ENCODE data around the gene GRIK5. TPM values are rescaled to one million over a fixed set of nuclear protein-coding genes. Genes with fewer than 3 reads are reported as not detected.
A peak's percentile ranks its signal among the peaks of the same experiment; 100 is the strongest.

GRIK5 gene
- total RNA-seq, 1 donor from 2014 or later = 3.2 TPM

DNA sequence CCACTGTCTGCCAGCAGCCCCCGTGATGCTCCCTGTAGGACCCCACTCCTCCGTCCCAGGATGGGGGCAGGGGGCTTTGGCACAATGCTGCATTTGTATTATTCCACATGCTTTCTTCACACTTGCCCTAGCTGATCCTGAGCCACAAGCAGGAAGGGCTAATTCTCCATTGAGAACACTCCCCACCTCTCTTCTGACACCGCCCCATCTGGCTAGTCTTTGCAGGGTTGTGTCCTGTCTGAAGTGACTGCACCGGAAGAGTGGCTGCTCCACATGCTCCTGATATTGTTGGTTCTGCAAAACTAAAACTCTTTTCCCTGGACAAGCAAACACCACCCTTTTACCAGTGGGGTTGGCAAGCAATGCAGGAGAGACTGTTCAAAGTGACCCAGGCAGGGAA is 23.9 kb upstream of the GRIK5 start:
- no peak for DNase-seq

DNA sequence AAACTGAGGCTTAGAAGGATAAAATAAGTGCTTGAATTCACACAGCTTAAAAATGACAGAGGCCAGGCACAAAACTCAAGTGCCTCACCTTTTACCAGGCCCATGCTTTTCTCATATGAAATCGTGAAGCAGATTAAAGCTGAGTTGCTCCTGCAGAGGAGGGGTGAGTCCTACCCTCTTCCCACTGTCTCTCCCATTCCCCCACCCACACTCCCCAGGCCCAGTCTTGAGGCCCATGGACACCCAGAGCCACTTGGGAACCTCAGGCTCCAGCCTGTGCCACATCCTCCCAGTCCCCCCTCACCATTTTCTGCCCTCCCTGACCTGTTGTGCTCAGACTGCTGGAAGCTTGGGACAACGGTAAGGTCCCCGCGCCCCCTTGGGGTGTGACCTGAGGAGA is 23.5 kb upstream of the GRIK5 start:
- DNase-seq = no peak

DNA sequence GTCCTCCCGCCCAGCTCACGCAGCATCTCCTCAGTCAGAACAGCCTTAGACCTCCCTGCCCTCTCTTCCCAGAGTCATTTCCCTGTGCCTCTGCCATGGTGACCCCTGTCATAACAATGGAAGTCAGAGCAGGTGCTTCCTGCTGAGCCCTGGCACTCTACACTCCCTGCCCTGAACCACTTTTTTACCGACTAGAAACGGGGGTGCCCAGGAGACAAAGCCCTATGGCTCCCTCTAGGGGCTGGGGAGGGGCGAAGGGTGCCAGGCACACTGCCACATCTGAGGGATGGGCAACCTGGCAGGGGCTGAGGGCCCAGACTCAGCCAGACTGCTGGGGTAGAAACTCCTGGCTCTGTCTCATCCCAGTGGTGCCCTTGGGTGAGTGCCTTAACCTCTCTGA is 22.3 kb upstream of the GRIK5 start:
- DNase-seq = no peak

DNA sequence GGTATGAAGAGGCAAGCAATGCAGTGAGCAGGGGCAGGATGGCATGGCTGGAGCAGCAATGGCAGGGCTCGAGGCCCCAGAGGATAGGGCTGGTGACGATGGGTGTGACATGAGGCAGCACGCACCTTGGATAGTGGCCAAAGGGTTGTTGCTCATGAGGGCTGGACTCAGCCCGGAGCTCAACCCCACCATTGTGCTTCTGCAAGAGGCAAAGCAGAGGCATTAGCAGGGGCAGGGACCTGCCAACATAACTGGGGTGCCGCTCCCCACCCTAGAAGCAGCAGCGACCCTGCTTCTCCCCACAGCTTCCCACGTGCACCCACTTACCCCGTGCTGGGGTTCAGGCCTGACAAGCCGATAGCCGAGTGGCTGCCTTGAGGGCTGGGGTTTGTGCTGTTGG is 21.7 kb upstream of the GRIK5 start:
- peak; percentile 29 for DNase-seq

DNA sequence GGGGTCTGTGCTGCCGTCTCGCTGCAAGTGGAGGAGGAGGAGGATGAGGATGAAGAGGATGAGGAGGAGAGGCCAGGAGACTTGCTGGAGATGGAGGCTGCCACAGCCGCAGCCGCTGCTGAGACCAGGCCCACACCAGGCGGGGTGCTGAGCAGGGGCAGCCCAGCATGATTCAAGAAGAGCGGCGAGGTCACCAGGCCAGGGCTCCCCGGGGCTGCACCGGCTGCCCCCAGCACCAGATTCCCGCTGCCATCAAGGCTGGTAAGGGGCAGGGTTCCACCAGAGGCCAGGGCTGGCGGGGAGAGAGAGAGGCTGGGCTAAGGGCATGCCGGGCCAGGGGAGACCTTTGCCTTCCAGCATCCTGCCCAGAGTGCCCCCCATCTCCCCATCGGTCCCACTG is 21.3 kb upstream of the GRIK5 start:
- no peak for DNase-seq

DNA sequence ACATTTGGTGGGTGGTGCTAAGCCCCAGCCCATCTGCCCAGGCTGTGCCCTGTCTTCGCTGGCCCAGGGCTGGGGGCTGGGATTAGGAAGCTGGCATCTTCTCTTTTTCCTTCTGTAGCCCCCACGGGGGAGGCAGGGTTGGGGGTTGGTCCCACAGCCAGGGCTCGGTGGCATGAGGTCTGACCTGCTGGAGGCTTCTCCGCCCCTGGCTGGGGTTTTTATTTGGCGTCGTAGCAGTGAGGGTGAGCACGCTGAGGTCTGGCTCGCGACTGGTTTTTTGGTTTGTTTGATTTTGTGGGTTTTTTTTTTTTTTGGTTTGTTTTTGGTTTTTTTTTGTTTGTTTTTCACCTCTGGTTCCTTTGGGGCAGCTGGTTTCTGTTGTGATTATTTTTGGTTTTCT is 20.7 kb upstream of the GRIK5 start:
- no peak for DNase-seq

DNA sequence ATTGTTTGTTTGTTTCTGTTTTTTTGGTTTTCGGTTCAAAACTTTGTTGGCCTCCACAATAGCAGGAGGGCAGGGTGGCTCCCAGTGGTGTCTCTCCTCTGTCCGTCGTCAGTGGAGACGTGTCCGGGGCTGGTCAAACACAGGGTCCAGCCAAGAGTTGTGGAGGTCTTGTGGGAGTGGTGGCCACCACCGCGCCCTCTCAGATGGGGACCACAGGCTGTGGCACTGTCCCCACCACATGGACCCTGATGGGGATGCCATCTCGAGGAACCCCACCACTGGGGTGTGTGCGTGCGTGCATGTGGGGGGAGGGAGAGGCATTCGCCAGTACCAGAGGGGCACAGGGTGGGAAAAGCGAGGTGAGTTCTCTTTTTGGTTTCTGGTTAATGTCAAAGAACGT is 19.8 kb upstream of the GRIK5 start:
- no peak for DNase-seq

DNA sequence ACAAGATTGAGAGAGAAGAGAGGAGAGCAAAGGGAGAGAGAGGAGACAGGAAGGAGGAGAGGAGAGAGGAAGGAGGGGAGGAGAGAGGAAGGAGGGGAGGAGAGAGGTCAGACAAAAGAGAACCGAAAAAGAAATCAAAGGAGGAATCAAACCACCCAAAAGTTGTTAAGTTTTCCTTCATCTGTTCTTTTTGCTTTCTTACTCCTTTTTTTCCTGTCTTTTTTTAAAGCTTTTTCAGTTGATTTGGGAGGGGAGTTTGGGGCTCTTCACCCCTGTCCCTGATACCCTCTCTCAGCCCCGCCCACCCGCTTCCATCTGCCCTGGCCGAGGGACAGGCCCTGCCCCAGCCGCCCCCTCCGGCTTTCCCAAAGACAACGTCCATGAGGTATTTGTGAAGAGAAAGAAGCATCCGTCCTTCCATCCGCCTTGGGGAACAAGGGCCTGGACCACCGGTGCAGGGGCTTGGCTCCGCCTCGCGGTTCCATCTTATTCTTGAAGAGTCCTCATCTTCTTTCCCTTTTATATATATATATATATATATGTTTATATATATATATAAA is 19.3 kb upstream of the GRIK5 start:
- no peak for DNase-seq

DNA sequence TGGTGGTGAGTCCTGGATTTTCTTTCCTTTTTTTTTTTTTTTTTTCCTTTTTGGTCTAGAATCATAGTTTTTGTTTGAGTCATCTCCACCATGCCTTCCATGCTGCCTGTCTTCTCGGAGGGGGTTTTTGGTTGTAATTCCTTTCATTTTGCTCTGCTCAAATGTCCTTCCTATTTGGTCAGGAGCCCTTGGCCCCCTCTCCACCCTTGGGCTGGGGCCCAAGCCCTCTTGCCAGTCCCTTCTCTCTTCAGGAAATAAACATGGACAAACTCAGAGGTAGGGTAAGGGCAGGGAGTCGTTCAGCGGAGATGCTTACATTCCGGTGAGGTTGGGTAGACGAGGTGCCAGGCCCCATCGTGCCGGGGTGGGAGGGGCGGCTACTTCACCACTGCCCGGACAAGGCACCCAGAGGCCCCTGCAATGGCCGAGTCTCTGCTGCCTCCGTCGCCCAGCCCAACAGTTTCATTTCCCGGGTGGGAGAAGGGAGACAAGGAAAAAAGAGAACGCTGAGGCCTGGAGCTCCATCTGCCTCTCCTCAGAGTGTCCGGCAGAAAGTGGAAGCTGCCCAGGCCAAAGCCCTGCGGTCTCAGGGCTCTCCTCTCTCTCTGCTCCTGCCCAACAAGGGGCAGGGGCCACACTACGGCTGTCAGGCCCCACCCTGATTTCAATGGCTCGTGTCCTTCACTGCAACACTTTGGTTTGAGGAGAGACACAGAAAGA is 18.6 kb upstream of the GRIK5 start:
- DNase-seq = no peak

DNA sequence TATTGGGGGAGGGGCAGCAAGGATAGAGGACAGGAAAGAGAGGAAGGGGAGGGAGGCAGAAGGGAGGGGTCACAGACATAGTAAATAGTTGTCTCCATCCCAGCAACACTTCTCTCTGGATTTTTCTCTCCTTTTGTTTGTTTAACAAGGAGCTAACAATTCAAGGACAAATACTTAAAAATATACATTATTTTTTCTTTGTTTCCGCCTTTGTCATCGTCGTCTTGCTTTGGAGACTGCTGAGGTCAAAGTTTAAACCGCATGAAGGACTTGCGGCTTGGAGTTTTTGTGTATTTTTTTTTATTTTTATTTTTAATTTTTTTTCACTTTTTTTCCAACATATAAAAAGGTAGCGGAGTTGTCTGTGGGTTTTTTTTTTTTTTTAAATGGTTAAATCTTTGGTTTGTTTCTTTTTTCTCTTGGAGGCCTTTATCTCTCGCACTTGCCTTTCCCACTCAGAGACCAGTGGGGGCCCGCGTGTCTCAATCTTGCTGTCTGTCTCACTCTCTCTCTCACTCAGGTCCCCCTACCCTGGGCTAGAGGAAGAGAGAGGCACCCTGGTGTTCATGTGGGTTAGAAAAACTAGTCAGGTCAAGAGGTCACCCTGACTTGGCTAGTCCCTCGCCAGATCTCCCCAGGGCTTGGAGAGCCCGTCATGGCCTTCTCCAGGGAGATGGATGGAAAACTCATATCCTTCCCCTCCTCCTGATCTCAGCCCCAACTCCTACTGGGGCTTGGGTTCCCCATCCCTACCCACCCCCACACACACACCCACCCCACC is 17.0 kb upstream of the GRIK5 start:
- no peak for DNase-seq

DNA sequence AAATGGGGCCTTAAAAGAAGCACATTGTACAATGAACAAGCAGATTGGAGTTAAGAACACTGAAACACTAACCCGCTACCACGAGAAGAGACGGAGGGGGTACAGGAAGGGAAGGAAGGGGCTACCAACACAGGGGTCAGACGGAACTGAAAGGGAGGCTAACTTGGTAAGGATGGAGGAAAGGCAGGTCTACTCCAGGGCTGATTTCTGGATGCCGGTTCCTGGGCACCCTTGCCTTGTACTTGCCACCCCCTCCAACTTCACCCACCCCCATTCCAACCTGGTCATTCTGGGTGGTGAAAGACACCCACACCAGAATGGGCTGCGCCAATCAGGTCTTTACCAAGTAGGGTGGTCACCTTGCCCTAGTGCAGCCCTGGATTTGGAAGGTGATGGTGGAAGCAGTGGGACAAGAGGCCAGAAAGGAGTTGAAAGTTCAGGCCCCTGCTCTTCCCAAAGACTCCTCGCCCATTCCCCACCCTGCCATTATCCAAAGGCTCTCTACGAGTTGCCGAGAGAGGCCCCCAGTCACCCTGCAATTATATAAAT is 16.3 kb upstream of the GRIK5 start:
- DNase-seq = no peak

DNA sequence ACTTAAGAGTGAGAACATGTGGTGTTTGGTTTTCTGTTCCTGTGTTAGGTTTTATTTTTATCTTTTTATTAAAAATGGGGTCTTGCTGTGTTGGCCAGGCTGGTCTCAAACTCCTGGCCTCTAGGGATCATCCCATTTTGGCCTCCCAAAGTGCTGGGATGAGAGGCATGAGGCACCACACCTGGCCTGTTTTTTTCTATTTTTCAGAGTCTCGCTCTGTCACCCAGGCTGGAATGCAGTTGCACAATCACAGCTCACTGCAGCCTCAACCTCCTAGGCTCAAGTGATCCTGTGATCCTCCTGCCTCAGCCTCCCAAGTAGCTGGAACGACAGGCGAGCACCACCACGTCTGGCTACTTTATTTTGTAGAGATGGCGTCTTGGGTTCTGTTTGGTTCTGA is 13.5 kb upstream of the GRIK5 start:
- no peak for DNase-seq

DNA sequence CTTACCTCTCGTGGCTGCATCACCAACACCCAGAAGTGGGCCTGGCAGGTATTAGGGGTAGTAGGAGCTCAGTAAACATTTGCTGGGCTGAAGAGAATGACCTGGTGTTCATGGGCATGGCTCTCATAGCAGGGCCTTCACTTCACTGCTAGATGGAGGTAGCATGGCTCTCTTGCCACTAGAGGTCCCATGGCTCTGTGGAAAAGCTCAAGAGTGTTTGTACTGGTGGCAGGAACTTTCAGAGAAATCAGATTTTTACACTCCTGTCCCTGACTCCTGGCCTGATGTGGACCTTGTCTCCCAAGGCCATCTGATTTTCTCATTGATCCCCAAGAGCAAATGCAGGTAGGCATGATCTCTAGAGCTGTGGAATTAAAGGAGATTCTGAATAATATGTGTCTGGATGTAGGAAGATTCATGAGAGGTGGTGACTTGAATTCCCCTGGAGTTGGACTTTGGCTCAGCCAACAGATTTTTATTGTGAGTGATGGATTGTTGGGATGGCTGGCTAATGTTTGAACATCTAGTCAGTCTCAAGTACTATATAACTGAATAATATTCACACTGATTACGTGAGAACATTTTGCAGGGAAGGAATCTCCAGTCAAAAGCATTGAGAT is 11.7 kb upstream of the GRIK5 start:
- no peak for DNase-seq

DNA sequence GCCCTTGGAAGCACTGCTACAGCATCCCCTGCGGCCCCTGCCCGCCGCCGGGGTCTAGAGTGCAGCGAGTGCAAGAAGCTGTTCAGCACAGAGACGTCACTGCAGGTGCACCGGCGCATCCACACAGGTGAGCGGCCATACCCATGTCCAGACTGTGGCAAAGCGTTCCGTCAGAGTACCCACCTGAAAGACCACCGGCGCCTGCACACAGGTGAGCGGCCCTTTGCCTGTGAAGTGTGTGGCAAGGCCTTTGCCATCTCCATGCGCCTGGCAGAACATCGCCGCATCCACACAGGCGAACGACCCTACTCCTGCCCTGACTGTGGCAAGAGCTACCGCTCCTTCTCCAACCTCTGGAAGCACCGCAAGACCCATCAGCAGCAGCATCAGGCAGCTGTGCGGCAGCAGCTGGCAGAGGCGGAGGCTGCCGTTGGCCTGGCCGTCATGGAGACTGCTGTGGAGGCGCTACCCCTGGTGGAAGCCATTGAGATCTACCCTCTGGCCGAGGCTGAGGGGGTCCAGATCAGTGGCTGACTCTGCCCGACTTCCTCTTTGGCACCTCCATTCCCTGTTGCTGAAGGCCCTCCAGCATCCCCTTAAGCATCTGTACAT is 10.9 kb upstream of the GRIK5 start:
- no peak for DNase-seq

DNA sequence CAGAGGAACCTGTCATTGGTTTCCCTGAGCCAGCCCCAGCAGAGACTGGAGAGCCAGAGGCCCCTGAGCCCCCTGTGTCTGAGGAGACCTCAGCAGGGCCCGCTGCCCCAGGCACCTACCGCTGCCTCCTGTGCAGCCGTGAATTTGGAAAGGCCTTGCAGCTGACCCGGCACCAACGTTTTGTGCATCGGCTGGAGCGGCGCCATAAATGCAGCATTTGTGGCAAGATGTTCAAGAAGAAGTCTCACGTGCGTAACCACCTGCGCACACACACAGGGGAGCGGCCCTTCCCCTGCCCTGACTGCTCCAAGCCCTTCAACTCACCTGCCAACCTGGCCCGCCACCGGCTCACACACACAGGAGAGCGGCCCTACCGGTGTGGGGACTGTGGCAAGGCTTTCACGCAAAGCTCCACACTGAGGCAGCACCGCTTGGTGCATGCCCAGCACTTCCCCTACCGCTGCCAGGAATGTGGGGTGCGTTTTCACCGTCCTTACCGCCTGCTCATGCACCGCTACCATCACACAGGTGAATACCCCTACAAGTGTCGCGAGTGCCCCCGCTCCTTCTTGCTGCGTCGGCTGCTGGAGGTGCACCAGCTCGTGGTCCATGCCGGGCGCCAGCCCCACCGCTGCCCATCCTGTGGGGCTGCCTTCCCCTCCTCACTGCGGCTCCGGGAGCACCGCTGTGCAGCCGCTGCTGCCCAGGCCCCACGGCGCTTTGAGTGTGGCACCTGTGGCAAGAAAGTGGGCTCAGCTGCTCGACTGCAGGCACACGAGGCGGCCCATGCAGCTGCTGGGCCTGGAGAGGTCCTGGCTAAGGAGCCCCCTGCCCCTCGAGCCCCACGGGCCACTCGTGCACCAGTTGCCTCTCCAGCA is 10.1 kb upstream of the GRIK5 start:
- no peak for DNase-seq

DNA sequence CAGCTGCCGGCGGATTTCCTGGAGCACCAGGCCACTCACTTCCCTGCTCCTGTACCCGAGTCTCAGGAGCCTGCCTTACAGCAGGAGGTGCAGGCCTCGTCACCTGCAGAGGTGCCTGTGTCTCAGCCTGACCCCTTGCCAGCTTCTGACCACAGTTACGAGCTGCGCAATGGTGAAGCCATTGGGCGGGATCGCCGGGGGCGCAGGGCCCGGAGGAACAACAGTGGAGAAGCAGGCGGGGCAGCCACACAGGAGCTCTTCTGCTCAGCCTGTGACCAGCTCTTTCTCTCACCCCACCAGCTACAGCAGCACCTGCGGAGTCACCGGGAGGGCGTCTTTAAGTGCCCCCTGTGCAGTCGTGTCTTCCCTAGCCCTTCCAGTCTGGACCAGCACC is 9.3 kb upstream of the GRIK5 start:
- DNase-seq = no peak

DNA sequence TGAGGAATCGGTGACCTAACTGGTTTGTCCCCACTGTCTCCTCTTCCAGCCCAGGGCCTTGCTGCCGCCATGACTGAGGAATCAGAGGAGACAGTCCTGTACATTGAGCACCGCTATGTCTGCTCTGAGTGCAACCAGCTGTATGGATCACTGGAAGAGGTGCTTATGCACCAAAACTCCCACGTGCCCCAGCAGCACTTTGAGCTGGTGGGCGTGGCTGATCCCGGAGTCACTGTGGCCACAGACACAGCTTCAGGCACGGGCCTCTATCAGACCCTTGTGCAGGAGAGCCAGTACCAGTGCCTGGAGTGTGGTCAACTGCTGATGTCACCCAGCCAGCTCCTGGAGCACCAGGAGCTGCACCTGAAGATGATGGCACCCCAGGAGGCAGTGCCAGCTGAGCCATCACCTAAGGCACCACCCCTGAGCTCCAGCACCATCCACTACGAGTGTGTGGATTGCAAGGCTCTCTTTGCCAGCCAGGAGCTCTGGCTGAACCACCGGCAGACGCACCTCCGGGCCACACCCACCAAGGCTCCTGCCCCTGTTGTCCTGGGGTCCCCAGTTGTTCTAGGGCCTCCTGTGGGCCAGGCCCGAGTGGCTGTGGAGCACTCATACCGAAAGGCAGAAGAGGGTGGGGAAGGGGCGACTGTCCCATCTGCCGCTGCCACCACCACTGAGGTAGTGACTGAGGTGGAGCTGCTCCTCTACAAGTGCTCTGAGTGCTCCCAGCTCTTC is 8.7 kb upstream of the GRIK5 start:
- DNase-seq = no peak

DNA sequence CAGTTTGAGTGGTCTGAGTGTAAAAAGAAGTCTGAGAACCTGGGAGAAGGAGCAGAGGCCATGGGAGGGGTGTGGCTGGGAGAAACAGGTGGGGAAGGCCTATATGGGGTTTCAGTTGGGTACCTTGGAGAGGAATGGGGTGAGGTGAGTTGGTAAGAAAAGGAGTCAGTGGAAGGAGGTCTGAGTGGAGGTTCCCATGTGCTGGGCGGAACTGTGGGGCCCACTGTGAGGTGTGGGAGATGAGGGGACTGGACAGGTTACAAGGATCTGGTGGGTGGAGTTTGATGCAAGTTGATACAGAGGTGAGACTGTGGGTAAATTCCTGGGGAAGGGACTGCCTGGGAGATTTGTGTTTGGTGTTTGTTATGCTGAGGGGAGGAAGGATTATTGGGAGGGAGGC is 8.1 kb upstream of the GRIK5 start:
- no peak for DNase-seq

DNA sequence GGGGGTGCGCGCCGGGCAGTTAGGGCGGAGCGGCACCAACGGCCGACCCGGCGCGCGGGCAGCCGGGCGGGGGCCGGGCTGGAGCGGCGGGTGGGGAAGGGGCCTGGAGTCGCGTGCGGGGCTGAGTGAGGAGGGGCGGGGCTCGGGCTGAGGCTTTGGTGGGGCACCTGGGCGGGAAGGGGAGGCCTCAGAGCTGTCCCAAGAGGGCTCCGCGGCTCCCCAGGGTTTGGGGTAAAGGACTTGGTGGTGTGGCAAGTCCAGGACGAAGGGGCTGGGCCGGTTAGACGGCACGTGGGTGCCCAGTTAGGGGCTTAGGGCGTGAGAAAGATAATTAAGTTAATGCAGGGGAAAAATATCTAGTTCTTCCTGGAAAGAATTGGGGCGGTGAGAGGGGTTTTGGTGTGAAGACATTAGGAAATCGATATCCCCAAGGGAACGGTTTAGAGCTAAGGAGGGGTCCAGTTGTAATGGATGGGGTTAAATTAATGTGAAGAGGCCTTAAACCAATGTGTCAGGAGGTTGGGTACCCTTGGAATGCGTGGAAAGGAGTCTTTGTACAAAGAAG is 6.5 kb upstream of the GRIK5 start:
- no peak for DNase-seq

DNA sequence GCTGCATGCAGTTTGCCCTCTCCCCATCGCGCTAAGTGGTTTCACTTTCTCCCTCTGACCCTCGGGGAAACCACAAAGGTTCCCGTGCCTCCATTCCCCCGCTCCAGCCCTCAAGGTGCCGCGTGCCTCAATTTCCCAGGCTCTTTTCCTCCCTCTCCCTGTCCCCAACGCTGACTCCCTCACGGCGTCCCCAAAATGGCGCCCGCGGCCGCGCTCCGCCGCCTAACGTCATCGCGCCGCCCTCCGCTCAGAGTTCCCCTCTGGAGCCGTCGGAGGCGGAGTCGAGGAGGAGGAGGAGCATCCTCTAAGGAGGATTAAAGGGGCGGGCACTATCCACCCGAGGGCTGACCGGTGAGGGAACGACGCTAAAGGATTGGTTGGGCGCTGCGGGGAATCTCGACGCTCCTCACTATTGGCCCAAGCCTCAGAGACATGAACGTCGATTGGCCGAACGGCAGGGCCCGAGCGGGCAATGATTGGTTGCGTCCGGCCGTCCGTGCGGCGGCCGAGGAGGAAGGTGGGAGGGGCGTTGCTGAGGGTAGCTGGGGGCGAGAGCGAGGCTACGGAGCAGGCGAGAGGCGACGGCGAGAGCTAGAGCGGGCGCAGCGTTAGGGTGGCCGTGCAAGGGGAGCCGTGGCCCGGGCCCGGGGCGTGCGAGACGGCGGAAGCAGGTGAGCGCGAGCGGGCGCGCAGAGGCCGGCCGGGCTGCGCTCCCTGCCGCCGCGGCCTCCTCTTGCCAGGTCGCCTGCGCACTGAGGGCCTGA is 5.8 kb upstream of the GRIK5 start, which contains the start of gene ZNF574:
TSS of gene ZNF574 (plus strand) at position 551 of the 764 bp plus-strand sequence. CDS start 2,441 bp downstream, outside the sequence.
- peak; percentile 100 for DNase-seq
